GM18951 (cell line): Measurements from ENCODE around the gene MAPKAP1.

ENCODE experiments used
- POLR2A ChIP-seq: IDR thresholded peaks from 4 replicates; pipeline ENCODE4 v1.6.1; 2011; ENCODE audit warnings: mild to moderate bottlenecking; ENCODE audit not compliant: insufficient read length, insufficient read depth; ENCODE audit errors: extremely low read depth
- in situ Hi-C: fragments of 300-500 bp; cut with MboI; formaldehyde crosslinking; loops from one replicate; pipeline ENCODE4 v1.12.0; 2022; ENCODE audit warnings: low sequenced_read_pairs, mixed read lengths, inconsistent platforms; ENCODE audit not compliant: unreplicated experiment

The MAPKAP1 gene

DNA sequence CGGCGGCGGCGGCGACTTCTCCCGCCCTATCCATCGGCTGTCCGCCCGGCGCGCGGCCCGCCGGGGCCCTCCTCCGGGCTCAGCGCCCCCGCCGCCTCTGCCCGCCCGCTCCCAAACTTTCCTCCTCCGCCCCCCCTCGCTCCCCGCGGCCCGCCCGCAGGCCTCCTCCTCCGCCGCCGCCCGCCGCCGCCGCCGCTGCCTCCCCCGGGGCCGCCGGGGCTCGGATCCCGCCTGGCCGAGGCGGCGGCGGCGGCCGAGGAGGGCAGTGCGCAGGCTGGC lies 39.7 kb upstream of the MAPKAP1 start:
- no peak for TF ChIP-seq POLR2A
- in situ Hi-C loops, result no loop called here

DNA sequence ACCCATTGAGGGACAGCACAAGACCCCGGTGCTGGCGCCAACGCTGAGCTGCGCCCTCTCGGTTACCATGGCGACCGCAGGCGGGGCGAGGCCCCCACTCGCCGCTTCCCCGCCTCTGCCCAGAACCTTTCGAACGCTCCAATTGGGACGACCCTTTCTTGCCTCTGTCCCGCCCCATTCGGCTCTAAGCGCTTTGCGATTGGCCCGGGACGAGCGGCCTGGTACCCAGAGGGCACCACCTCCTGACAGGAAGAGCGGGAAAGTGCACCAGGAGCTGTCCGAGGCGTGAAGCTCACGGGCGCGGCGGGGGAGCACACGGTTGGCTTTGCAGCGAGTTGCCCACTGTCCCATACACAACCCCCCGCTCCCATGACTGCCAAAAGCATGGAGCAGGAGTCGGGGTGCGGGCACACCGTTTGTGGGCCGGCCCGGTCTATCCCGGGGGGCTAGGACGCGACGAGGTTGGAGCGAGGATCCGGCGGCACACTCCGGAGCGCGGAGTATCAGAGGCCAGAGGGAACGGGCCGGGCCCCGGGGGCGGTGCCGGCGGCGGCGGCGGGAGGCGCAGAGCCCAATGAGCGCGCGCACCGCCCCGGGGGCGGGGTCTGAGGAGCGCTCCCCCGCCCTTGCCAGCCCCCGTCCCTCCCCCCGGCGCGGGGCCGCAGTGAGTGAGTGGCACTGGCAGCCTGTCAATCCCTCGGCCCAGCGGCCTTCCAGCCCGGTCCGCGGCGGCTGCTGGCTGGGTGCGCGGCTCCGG lies 39.2 kb upstream of the MAPKAP1 start:
- TF ChIP-seq POLR2A, result peak; percentile 84
- in situ Hi-C loops, result no loop called here

DNA sequence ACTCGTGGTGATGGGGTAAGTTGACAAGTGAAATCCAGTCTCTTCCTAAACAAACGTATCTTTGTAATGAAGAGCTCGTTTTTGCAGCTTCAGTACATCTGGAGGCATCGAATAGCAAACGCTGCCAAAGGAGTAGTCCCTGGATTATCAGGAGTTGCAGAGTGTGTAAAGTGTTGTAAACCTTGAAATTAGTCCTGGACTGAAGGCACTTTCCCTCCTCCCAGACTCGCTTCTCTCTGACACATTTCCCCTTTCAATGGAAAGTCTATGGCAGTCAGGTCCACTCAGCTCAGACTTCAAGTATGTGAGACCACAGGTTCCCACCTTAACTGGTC lies 38.6 kb upstream of the MAPKAP1 start:
- in situ Hi-C loops, result no loop called here
- TF ChIP-seq POLR2A, result no peak

DNA sequence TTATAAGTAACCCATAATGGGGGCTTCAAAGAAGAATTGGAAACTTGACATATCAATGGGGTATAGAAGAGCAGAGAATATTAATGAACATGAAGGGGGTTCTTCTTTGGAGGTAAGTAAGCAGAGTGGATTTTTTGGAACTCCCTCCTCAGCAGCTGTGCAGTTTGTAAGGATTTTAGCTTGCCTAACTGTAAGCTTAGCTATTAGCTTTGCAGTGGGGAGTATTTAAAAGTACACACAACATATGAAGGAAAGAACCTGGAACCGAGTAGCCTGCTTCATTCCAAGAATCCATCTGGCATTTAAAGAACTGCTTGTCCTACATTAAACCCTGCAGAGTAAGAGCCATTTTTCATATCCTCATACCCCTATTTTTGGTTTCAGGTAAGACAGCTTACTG lies 38.0 kb upstream of the MAPKAP1 start:
- in situ Hi-C loops, result no loop called here
- TF ChIP-seq POLR2A, result no peak

- in situ Hi-C loops, result no loop called here
- no peak for TF ChIP-seq POLR2A
Measured at GRCh38 chr9:125744616-125745015, 37.6 kb upstream of the MAPKAP1 start.

GRCh38 chr9:125743682-125744428 lies 36.8 kb upstream of the MAPKAP1 start:
- in situ Hi-C loops, result no loop called here
- no peak for TF ChIP-seq POLR2A

DNA sequence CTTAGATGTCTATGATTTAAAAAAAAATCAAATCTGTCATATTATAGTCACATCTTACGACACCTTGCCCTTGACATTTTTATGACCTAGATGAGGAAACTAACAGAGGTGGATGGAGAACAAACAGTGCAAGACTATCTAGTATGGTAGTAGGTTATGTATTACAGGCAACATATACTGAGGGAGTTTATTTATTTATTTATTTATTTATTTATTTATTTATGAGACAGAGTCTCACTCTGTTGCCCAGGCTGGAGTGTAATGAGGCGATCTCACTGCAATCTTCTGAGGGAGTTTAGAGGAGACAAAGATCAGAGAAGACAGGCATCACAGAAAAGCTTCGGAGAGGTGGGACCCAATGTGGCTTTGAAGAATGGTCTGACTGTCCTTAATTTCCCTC lies 35.6 kb upstream of the MAPKAP1 start:
- no peak for TF ChIP-seq POLR2A
- in situ Hi-C loops, result no loop called here

GRCh38 chr9:125739436-125739835 lies 32.4 kb upstream of the MAPKAP1 start:
- in situ Hi-C loops, result no loop called here
- no peak for TF ChIP-seq POLR2A

DNA sequence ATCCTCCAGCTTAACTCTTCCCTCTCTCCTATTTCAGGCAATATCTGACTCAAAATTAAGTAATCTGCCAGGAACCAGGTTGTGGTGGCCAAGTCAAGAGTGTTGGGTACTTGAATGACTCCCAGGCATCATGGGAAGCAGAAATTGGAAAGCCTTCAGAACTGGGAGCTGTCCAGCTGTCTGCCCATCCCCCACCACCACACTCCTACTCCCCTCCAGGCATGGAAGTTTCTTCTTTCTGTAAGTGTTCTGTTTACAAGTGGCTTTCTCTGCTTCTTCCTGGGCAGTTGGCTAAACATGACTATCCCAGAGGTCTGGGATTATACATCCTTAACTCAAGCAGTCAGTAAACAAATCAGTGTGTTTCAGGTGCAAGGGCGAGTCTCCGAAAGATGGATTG lies 25.6 kb upstream of the MAPKAP1 start:
- in situ Hi-C loops, result no loop called here
- no peak for TF ChIP-seq POLR2A

- no peak for TF ChIP-seq POLR2A
- in situ Hi-C loops, result no loop called here
Measured at GRCh38 chr9:125730168-125730567, 23.2 kb upstream of the MAPKAP1 start.

- in situ Hi-C loops, result no loop called here
- no peak for TF ChIP-seq POLR2A
Measured at GRCh38 chr9:125726456-125727132, 19.6 kb upstream of the MAPKAP1 start.

DNA sequence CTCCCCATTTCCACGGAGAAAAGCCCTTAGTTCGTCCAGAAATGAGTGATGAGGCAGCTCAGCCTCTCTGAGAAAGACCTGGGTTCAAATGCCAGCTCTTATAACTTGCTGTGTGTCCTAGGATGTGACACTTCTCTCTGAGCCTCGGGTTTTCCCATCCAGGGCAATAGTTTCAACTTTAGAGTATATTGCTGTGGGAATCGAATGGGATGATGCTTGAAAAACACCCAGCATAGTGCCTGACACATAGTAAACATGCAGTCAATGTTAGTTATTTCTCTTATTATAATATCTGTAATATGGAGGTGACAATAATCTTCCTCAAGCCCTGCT lies 430 bp upstream of the MAPKAP1 start:
- in situ Hi-C loops, result no loop called here
- no peak for TF ChIP-seq POLR2A

- in situ Hi-C loops, result no loop called here
- no peak for TF ChIP-seq POLR2A
Measured at GRCh38 chr9:125705893-125706292, 1.1 kb downstream of the MAPKAP1 start.

- TF ChIP-seq POLR2A, result no peak
- in situ Hi-C loops, result no loop called here
Measured at GRCh38 chr9:125703662-125704061, 3.3 kb downstream of the MAPKAP1 start.
